HG03469 (cell line): ENCODE measurements around the gene PARD6G.

Source experiments
- ATAC-seq: cut with Tn5 transposase; IDR thresholded peaks from one replicate; pipeline ENCODE4 v1.9.1; 2021; ENCODE audit warnings: mild to moderate bottlenecking, moderate library complexity, moderate number of reproducible peaks; ENCODE audit not compliant: unreplicated experiment

PARD6G gene

DNA sequence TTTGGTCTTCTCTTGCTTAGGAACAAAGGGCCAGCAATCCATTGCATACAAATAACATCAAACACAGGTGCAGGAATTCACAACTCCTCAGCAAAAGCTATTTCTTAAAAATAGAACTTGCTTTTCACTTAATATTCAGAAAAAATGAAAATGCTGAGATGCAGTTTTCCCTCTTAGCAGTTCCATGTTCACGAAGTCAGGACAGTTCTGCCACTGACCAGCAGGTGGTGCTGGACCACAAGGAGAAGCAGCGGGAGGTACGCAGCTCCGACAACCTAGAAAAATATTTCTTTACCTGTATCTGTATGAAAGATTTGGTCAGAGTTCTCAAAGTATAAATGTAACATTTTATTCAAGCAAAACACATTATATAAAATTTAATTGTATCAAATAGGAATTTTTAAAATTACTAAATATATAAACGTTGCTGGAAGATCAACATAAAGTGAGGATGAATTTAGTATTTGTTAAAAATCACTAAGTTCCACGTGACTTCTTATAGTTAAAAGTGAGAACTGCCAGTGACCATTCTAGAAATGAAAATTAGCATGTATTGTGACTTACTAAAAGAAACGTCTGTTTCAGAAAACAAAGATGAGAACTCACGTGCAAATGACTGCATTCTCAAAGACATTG, 89.5 kb downstream of the PARD6G start:
- peak; percentile 39 for ATAC-seq

GRCh38 chr18:80154293-80154692, 93.0 kb downstream of the PARD6G start:
- peak; percentile 64 for ATAC-seq

DNA sequence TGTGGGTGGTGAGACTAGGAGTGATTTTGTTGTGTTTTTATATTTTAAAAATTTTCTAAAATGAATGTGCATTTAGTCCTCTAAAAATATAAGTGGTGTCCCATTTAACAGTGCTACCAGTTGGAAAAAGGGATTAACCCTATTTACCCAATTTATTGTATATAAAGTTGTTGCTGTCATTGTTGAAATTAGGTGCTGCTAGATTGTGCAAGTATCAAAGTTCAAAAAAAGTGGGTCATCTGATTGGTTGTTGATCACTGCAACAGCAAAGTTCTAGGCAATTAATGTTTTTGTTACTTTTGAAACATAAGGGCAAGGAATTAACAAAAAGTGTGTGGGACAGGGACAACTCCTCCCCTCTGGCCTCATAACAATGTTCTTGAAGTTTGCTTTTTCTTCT, 97.6 kb downstream of the PARD6G start:
- ATAC-seq, result no peak

DNA sequence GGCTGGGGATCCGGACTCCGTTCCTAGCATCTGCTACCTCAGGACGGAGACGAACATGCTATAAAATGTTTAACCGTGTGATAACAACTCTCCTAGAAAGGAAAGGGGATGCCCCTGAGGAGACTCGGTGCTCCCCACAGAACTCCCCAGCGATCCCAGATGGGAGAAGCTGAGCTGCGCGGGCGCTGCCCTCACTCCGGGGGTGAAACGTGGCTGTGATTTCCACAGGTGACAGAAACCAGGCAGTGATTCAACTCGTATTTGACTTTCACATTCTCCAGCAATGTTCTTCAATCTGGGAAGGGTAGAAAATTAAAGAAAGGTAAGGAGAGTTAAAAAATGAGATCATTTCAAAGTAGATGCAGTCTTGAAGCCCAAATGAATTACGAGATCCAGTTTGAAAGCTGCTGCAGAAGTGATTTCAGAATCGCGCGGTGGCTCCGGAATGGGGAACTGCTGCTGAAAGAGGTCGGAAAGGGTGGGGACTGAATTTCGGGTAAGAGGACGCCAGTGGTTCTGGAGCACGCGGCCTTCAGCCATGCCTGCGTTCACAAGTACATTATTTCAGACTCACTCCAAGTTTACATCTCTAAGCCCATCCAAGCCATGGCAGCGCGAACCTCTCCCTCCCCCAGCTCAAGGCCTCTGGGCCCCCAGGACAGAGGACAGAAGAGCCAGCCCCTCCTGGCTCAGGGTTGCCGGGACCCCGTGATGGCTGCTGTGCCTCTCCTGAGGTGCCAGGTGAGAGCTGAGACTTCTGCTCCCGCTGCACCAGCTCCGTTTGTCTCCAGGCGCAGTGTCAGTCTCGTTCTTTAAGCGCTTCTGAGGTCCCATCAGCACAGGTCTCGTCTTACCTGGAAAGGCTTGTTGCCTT, 98.8 kb downstream of the PARD6G start:
- ATAC-seq, result no peak

- peak; percentile 59 for ATAC-seq
These were observed 99.6 kb downstream of the PARD6G start for GRCh38 chr18:80147418-80148325.

DNA sequence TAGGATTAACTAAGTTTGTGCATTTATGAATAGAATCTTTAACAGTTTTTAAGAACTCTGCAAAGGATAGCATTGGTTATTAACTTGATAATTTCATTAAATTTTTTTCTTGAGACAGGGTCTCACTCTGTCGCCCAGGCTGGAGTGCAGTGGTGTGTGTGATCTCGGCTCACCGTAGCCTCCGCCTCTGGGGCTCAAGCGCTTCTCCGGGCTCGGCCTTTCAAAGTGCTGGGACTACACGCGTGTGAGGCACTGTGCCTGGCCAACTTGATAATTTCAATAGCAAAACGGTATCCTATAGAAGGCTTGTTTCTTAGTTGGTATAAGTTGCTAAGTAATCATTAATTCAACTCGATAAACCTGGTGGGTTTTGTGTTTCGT, 100.3 kb downstream of the PARD6G start:
- no peak for ATAC-seq

DNA sequence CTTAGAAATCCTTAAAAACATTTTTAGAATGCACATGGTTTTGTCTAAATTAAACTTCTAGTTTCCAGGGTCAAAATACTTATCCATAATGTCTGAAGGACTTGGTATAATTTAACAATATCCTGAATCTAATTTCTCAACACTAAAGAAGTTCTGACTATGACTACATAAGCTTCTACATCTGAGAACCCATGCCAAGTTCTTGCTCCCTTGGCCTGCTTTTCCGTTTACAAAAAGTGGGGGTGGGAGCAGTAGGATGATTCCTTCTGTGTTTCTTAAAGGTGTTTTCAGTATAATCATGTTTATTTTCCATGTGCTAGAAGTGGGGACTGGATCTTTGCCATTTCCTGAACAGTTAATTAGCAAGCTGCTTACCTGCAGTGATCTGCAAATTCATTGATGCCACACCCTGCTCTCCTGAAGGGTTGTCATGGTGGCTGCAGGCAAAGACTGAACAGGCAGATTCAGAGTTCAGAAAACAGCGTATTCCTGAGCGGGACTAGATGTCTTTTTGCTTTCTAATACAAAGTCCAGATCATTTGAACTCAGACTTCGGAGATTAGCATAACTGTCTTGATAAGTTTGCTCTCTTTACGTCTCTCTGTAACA, 102.0 kb downstream of the PARD6G start:
- no peak for ATAC-seq

- no peak for ATAC-seq
These were observed 103.4 kb downstream of the PARD6G start for GRCh38 chr18:80143881-80144280.

GRCh38 chr18:80140455-80140985, 106.8 kb downstream of the PARD6G start:
- ATAC-seq, result no peak

DNA sequence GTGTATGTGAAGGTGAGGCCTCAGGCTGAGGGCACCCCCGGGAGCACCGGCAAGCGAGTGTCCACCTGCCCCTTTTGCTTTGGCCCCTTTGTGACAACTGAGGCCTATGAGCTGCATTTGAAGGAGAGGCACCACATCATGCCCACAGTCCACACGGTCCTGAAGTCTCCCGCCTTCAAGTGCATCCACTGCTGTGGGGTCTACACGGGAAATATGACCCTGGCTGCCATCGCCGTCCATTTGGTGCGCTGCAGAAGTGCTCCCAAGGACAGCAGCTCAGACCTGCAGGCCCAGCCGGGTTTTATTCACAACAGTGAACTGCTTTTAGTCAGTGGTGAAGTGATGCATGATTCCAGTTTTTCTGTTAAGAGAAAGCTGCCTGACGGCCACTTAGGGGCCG, 109.3 kb downstream of the PARD6G start:
- no peak for ATAC-seq

- no peak for ATAC-seq
These were observed 110.2 kb downstream of the PARD6G start for GRCh38 chr18:80137137-80137536.

DNA sequence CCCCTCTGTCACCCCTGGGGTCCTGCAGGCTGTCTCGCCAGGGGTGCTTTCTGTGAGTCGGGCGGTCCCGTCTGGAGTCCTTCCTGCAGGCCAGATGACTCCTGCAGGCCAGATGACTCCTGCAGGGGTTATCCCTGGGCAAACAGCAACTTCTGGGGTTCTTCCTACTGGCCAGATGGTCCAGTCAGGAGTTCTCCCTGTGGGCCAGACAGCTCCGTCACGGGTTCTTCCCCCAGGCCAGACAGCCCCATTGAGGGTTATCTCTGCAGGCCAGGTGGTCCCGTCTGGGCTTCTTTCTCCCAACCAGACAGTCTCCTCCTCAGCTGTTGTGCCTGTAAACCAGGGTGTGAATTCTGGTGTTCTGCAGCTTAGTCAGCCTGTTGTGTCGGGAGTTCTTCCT, 110.6 kb downstream of the PARD6G start:
- ATAC-seq, result no peak

- no peak for ATAC-seq
These were observed 112.2 kb downstream of the PARD6G start for GRCh38 chr18:80135136-80135535.

- ATAC-seq, result no peak
These were observed 114.2 kb downstream of the PARD6G start for GRCh38 chr18:80133124-80133523.

DNA sequence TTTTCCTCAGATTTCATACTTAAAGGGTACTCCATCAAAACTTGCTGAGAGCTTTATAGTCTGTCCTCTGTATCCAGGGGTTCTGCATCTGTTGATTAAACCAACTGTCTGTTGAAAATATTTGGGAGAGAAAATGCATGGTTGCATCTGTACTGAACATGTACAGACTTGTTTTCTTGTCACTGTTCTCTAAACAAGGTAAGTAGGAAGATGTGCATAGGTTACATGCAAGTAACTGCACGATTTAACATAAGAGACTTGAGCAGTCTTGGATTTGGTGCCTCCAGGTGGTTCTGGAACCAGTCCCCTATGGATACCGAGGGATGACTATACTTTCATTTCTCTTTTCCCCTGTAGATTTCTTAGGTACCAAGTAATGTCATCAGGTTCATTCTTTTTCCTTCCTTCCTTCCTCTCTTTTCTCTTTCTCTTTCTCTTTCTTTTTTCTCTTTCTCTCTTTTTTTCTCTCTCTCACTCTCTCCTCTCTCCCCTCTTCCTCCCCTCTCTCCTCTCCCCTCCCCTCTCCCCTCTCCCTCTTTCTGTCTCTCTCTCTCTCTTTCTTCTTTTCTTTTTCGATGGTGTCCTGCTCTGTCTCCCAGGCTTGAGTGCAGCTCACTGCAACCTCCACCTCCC, 115.0 kb downstream of the PARD6G start:
- no peak for ATAC-seq

DNA sequence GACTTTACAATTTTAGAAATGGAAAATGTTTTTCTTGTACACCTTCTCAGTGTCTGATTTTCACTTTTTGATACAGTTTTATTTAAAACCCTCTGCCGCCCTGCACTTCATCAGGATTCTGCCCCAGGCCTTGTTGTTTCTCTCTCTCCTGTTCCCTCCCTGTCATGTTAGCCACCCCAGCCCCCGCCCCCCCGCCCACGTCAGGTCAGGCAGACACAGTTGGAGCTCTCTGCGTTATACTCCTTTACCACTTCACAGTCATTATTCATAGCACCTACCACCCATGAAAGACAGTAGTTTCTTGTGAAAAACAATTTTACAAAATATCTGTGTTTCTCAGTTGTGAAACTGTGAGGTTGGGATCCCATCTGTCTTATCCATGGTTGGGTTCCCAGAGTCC, 116.8 kb downstream of the PARD6G start:
- no peak for ATAC-seq

DNA sequence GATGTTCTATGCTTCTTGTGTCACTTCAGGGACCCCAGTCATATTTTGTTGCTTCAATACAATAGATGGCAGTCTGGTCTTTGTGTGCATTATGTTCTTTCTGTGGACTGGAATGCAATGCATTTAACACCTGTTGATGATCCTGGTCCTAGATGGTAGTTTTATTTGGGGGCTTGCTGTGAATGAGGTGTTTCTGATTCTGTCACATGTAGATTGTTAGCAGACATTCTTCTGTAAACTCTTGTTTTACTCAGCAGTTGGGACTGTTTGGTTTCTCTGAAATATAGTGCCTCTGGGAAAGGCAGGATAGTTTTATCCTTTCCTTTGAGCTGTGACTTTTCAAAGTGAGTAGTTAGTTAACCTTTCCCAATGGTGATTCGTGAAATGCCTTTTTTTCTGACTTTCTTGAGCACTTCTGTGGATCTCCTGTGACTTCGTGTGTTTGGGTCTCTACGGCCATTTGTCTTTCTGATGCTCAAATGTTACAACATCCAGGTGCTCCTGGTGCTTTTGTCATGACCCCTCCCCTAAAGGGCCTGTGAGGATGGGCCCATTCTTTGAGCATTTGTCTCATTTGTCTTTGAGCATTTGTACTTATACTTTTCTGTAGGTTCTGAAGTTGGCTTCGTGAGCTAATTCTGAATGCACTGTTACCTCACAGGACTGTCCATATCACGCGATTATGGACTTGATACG, 117.5 kb downstream of the PARD6G start:
- no peak for ATAC-seq

DNA sequence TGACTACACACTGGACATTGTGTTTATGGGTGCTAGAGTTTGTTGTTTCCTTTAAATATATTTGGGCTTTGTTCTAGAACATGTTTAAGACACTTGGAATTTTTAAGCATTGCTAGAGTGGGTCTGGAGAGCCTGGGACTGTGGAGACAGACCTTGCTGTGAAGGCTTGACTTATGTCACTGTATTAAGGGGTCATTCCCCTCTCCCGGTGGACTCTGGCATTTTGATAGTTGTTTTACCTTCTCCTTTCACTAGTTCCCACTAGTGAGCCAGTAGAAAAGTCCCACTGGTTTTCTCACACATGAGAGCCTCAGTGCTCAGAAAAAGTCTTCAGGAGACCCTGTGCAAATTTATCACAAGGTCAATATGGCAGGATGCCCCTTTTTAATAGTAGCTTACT, 119.7 kb downstream of the PARD6G start:
- ATAC-seq, result no peak

GRCh38 chr18:80126797-80127196, 120.5 kb downstream of the PARD6G start:
- ATAC-seq, result no peak

- ATAC-seq, result no peak
These were observed 123.2 kb downstream of the PARD6G start for GRCh38 chr18:80124131-80124530.
